ENCODE measurements around the gene AGRN.

DNA sequence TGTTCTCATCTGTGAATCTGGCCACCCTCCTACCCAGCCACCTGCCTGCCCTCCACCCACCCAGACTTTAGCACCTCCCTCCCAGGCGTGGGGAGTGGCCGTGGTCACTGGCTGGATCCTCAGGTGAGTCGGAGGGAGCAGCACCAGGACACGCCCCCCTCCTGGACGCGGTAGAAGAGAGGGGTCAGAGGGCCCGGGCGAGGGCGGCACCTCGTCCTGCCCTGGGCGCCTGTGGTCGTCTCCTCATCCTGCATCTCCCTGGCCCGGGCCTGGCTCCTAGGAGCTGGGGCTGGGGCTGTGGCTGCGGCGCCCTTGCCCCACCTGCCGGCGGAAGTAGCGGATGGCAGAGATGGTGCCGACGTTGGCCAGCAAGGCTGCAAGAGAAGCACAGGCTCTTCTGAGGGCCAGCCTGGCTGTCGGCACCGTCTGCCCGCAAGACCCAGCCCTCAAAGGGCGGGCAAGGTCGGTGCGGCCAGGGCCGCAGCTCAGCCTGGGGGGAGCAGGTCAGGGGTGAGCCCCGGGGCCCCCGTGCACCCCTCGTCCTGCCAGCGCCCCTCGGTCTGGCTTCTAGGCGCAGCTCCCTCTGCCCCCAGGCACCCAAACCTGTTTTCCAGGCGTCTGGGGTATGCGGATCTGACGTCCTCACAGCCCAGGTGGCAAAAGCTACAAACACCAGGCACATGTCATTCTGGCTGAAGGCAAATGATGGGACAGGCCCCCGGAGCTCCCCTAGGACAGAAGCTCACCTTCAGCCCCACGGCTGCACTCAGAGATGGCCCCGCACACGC is 43.8 kb upstream of the AGRN start:
- TF ChIP-seq FOXJ3 (CRISPR knock-in tag; IDR thresholded peaks at IDR 0.05; ENCODE audit: borderline replicate concordance) (no peak), CBFB (CRISPR knock-in tag; IDR thresholded peaks at IDR 0.05; ENCODE audit: low read depth) (no peak), ZNF416 (CRISPR knock-in tag; IDR thresholded peaks at IDR 0.05) (no peak)
- TF ChIP-seq, protein P1, sequence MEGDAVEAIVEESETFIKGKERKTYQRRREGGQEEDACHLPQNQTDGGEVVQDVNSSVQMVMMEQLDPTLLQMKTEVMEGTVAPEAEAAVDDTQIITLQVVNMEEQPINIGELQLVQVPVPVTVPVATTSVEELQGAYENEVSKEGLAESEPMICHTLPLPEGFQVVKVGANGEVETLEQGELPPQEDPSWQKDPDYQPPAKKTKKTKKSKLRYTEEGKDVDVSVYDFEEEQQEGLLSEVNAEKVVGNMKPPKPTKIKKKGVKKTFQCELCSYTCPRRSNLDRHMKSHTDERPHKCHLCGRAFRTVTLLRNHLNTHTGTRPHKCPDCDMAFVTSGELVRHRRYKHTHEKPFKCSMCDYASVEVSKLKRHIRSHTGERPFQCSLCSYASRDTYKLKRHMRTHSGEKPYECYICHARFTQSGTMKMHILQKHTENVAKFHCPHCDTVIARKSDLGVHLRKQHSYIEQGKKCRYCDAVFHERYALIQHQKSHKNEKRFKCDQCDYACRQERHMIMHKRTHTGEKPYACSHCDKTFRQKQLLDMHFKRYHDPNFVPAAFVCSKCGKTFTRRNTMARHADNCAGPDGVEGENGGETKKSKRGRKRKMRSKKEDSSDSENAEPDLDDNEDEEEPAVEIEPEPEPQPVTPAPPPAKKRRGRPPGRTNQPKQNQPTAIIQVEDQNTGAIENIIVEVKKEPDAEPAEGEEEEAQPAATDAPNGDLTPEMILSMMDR (IDR thresholded peaks at IDR 0.05), result no peak
- TF ChIP-seq, protein P2, sequence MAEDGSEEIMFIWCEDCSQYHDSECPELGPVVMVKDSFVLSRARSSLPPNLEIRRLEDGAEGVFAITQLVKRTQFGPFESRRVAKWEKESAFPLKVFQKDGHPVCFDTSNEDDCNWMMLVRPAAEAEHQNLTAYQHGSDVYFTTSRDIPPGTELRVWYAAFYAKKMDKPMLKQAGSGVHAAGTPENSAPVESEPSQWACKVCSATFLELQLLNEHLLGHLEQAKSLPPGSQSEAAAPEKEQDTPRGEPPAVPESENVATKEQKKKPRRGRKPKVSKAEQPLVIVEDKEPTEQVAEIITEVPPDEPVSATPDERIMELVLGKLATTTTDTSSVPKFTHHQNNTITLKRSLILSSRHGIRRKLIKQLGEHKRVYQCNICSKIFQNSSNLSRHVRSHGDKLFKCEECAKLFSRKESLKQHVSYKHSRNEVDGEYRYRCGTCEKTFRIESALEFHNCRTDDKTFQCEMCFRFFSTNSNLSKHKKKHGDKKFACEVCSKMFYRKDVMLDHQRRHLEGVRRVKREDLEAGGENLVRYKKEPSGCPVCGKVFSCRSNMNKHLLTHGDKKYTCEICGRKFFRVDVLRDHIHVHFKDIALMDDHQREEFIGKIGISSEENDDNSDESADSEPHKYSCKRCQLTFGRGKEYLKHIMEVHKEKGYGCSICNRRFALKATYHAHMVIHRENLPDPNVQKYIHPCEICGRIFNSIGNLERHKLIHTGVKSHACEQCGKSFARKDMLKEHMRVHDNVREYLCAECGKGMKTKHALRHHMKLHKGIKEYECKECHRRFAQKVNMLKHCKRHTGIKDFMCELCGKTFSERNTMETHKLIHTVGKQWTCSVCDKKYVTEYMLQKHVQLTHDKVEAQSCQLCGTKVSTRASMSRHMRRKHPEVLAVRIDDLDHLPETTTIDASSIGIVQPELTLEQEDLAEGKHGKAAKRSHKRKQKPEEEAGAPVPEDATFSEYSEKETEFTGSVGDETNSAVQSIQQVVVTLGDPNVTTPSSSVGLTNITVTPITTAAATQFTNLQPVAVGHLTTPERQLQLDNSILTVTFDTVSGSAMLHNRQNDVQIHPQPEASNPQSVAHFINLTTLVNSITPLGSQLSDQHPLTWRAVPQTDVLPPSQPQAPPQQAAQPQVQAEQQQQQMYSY (CRISPR knock-in tag; IDR thresholded peaks at IDR 0.05), result no peak
- TF ChIP-seq, protein P3, sequence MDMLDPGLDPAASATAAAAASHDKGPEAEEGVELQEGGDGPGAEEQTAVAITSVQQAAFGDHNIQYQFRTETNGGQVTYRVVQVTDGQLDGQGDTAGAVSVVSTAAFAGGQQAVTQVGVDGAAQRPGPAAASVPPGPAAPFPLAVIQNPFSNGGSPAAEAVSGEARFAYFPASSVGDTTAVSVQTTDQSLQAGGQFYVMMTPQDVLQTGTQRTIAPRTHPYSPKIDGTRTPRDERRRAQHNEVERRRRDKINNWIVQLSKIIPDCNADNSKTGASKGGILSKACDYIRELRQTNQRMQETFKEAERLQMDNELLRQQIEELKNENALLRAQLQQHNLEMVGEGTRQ (CRISPR knock-in tag; IDR thresholded peaks at IDR 0.05), result no peak
- TF ChIP-seq, protein P4, sequence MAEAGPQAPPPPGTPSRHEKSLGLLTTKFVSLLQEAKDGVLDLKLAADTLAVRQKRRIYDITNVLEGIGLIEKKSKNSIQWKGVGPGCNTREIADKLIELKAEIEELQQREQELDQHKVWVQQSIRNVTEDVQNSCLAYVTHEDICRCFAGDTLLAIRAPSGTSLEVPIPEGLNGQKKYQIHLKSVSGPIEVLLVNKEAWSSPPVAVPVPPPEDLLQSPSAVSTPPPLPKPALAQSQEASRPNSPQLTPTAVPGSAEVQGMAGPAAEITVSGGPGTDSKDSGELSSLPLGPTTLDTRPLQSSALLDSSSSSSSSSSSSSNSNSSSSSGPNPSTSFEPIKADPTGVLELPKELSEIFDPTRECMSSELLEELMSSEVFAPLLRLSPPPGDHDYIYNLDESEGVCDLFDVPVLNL (CRISPR knock-in tag; IDR thresholded peaks at IDR 0.05; ENCODE audit: borderline replicate concordance, low read depth), result no peak

Data from WTC11 (cell line).